HEK293T (cell line): ENCODE measurements around the gene ACAN.

Source experiments
- CTCF ChIA-PET: fragments of 350-600 bp; formaldehyde crosslinking; extraction: SDS; loops from one replicate; lab custom pipeline; 2021; ENCODE audit warnings: antibody characterized with exemption, inconsistent platforms; lab: Yijun Ruan, JAX
- POLR2A ChIA-PET: fragments of 350-600 bp; formaldehyde crosslinking; extraction: SDS; loops from one replicate; lab custom pipeline; 2020; ENCODE audit warnings: antibody characterized with exemption, inconsistent platforms; lab: Yijun Ruan, JAX
- DNase-seq: peaks from one replicate; pipeline ENCODE4 v3.0.0; 2012; ENCODE audit warnings: mixed read lengths; ENCODE audit errors: extremely low spot score
- ARNT ChIP-seq: fragments of 450-650 bp; IDR thresholded peaks from 2 replicates; pipeline ENCODE4 v1.6.1; 2017; ENCODE audit warnings: mild to moderate bottlenecking
- BHLHE40 ChIP-seq: fragments of 450-650 bp; IDR thresholded peaks from 2 replicates; pipeline ENCODE4 v1.6.1; 2016; ENCODE audit warnings: mild to moderate bottlenecking, moderate library complexity, borderline replicate concordance
- CTBP1 ChIP-seq: fragments of 450-650 bp; IDR thresholded peaks from 2 replicates; pipeline ENCODE4 v1.6.1; 2016; ENCODE audit warnings: borderline replicate concordance
- ELF4 ChIP-seq: fragments of 450-650 bp; IDR thresholded peaks from 2 replicates; pipeline ENCODE4 v1.6.1; 2017; ENCODE audit warnings: antibody characterized with exemption
- FOXA1 ChIP-seq: fragments of 450-650 bp; IDR thresholded peaks from 2 replicates; pipeline ENCODE4 v1.6.1; 2016; ENCODE audit warnings: mild to moderate bottlenecking
- FOXK2 ChIP-seq: fragments of 450-650 bp; IDR thresholded peaks from 2 replicates; pipeline ENCODE4 v1.6.1; 2016; ENCODE audit warnings: mild to moderate bottlenecking
- FOXM1 ChIP-seq: fragments of 450-650 bp; IDR thresholded peaks from 2 replicates; pipeline ENCODE4 v1.6.1; 2017; ENCODE audit warnings: mild to moderate bottlenecking, borderline replicate concordance
- HDGF ChIP-seq: fragments of 450-650 bp; IDR thresholded peaks from 2 replicates; pipeline ENCODE4 v1.6.1; 2017; ENCODE audit warnings: antibody characterized with exemption, borderline replicate concordance
- L3MBTL2 ChIP-seq: fragments of 450-650 bp; conservative IDR thresholded peaks from 2 replicates; pipeline ENCODE4 v1.6.1; 2016; ENCODE audit warnings: mild to moderate bottlenecking
- LEF1 ChIP-seq: fragments of 450-650 bp; IDR thresholded peaks from 2 replicates; pipeline ENCODE4 v1.6.1; 2017; ENCODE audit warnings: mild to moderate bottlenecking, borderline replicate concordance
- NFRKB ChIP-seq: fragments of 450-650 bp; IDR thresholded peaks from 2 replicates; pipeline ENCODE4 v1.6.1; 2016; ENCODE audit warnings: mild to moderate bottlenecking, moderate library complexity
- SP1 ChIP-seq: fragments of 450-650 bp; IDR thresholded peaks from 2 replicates; pipeline ENCODE4 v1.6.1; 2017
- SUZ12 ChIP-seq: fragments of 450-650 bp; IDR thresholded peaks from 2 replicates; pipeline ENCODE4 v1.6.1; 2016; ENCODE audit warnings: mild to moderate bottlenecking
- TARDBP ChIP-seq: fragments of 450-650 bp; IDR thresholded peaks from 2 replicates; pipeline ENCODE4 v1.6.1; 2016
- ZNF384 ChIP-seq: fragments of 450-650 bp; IDR thresholded peaks from 2 replicates; pipeline ENCODE4 v1.6.1; 2016
- TF ChIP-seq, protein P1 (sequence below): fragments of 450-650 bp; IDR thresholded peaks from 2 replicates; pipeline ENCODE4 v1.6.1; 2016

The ACAN gene

DNA sequence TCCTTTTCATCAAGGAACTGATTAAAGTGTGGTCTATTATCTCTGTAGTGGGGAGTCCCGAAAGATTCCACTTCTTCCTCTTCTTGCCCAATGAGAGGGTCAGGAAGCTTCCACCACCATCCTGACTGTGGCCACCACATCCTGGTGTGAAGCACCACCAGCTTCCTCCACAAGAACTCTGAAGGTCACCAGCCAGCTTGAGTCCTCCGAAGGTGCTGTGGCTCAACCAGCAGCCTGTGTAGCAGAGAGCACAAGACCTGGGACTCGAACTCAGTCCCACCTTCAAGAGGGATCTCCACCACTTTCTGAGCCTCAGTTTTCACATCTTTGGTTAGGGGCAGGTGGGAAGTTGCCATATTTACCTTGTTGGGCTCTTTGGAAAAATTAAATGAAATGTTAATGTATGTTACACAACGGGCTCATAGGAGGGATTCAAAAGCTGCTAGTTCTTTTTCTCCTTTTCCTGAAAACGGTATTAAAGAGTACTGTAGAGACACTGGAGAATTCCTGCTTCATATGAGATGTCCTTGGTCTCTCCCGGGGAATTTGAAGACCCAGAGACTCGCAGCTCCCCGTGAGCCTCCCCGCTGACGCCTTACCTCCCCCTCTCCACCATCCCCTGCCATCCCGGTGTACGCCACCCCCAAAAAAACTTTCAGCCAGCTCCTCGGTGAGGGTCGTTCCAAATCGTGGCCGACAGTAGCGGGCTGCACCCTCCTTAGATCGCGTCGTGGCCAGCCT is 816 bp upstream of the ACAN start:
- ChIA-PET CTCF (interaction anchor here (0.7 to 0.8 kb wide), 2 partner anchors 34 to 101 kb away, joined by 3 read pairs; no protein-coding TSS in a partner anchor), POLR2A (interaction anchor here (1.0 to 1.1 kb wide), 2 partner anchors 10 to 11 kb away, joined by 3 read pairs; no protein-coding TSS in a partner anchor)
- no peak for DNase-seq
- TF ChIP-seq ELF4: no peak
- no peak for TF ChIP-seq SP1
- no peak for TF ChIP-seq CTBP1
- TF ChIP-seq NFRKB: no peak
- TF ChIP-seq BHLHE40: no peak
- TF ChIP-seq FOXM1: no peak
- no peak for TF ChIP-seq LEF1
- no peak for TF ChIP-seq HDGF
- TF ChIP-seq, protein P1, sequence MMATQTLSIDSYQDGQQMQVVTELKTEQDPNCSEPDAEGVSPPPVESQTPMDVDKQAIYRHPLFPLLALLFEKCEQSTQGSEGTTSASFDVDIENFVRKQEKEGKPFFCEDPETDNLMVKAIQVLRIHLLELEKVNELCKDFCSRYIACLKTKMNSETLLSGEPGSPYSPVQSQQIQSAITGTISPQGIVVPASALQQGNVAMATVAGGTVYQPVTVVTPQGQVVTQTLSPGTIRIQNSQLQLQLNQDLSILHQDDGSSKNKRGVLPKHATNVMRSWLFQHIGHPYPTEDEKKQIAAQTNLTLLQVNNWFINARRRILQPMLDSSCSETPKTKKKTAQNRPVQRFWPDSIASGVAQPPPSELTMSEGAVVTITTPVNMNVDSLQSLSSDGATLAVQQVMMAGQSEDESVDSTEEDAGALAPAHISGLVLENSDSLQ: no peak

DNA sequence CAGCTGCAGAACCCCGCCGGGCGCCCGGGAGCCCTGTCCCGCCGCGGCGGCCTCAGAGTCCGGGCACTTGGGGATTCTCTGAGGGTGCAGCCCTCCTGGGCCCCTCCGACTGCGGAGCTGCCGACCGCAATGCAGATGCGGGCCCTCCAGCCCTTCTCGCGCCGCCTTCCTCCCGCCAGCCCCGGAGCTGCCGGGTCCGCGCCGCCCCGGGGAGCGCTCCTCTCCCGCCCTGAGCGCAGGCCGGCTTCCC is 320 bp upstream of the ACAN start:
- TF ChIP-seq FOXM1 (no peak), HDGF (no peak), FOXA1 (no peak), SP1 (no peak), TARDBP (no peak), ARNT (no peak), FOXK2 (no peak), NFRKB (no peak), L3MBTL2 (no peak), BHLHE40 (no peak)
- TF ChIP-seq, protein P1: no peak
- DNase-seq: no peak
- CTCF ChIA-PET: interaction anchor here (0.7 to 0.8 kb wide), 2 partner anchors 33 to 102 kb away, joined by 3 read pairs; no protein-coding TSS in a partner anchor
- POLR2A ChIA-PET: no interaction called here

DNA sequence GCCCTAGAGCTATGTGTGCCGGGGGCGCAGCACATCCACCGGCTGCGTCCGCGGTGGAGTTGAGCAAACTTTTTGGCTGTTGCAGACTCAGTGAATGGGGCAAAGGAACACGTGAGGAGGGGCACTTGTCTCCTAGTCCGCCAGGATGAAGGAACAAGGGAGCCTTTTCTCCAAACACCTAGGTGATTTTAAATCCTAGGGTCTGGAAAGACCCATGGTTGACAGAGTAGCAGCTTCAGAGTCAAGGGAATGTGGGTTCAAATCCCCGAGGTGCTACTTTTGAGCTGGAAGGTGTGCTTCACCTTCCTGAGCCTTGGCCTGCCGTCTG is 648 bp downstream of the ACAN start:
- DNase-seq: no peak
- CTCF ChIA-PET: no interaction called here
- no peak for TF ChIP-seq ARNT
- no peak for TF ChIP-seq BHLHE40
- TF ChIP-seq CTBP1: no peak
- no peak for TF ChIP-seq FOXM1
- no peak for TF ChIP-seq FOXA1
- no peak for TF ChIP-seq SUZ12
- no peak for TF ChIP-seq SP1
- no peak for TF ChIP-seq ZNF384
- no peak for TF ChIP-seq L3MBTL2
- POLR2A ChIA-PET: interaction anchor here (1.0 kb wide), 1 partner anchor 11 kb away, joined by 3 read pairs; no protein-coding TSS in a partner anchor

DNA sequence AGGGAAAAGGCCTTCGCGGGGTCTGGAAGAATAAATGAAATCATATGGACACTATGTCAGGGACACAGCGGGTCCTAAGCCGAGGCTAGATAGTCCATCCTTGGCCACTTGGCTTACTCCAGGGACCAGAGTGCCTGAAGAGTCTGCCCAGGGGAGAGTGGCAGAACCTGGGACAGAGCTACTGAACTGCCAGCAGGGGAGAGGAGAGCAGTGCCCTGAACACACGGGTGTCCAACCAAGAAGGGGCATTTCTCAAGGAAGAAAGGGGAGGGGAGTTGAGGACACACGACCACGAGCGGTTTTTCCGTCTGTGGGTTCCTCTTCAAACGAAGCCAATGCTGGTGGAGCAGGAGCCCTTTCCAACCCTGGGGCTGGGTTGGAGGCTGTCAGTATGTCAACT is 1.0 kb downstream of the ACAN start:
- TF ChIP-seq ARNT (no peak), ELF4 (no peak), NFRKB (no peak), SUZ12 (no peak), ZNF384 (no peak), FOXA1 (no peak), FOXM1 (no peak), SP1 (no peak), FOXK2 (no peak), CTBP1 (no peak), LEF1 (no peak), HDGF (no peak), TARDBP (no peak), BHLHE40 (no peak), L3MBTL2 (no peak)
- TF ChIP-seq, protein P1: no peak
- POLR2A ChIA-PET: interaction anchor here (1.0 kb wide), 1 partner anchor 11 kb away, joined by 3 read pairs; no protein-coding TSS in a partner anchor
- no peak for DNase-seq
- CTCF ChIA-PET: interaction anchor here (0.7 kb wide), 1 partner anchor 520 kb away, joined by 3 read pairs; no protein-coding TSS in a partner anchor

DNA sequence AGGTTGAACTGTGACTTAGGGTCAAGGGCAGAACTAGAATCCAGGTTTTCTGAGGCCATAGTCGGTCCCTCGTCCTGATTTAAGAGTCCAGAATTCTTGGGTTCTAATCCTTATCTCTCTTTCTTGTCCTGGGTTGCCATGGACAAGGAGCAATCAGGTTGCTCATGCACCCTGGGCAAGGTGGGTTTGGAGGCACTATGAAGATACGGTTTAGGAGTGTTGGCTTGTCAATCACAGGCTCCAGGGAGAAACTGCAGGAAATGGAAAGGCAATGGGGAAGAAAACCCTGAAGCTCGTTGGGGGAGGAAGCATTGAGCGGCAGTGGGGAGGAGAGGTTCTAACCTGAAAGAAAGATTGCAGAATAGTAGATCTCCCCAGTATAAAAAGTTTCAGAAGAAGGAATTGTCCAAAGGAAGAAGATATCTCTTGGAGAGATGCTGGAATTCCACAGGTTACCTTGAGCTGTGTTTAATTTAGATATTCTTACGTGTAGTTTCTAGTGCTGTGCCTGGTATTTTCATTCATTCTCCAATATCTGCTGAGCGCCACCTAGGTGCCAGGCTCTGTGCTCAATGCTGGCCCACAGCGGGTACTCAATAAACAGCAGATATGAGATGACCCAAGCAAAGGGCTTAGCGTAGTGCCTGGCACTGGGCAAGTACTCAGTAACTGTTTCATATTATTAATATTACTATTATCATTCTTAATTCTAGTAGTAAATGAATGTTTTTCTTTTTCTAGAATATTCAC is 2.0 kb downstream of the ACAN start:
- POLR2A ChIA-PET: no interaction called here
- no peak for DNase-seq
- CTCF ChIA-PET: interaction anchor here (0.7 to 1.1 kb wide), 2 partner anchors 181 to 521 kb away, joined by 3 read pairs; no protein-coding TSS in a partner anchor
- TF ChIP-seq SP1 (no peak), FOXM1 (no peak), LEF1 (no peak), ELF4 (no peak), L3MBTL2 (no peak), CTBP1 (no peak), SUZ12 (no peak), ZNF384 (no peak), HDGF (no peak), FOXK2 (no peak), NFRKB (no peak), TARDBP (no peak), BHLHE40 (no peak), ARNT (no peak)
- TF ChIP-seq, protein P1: no peak
